Measurements from ENCODE around the gene SLC35F1.

SLC35F1 gene

DNA sequence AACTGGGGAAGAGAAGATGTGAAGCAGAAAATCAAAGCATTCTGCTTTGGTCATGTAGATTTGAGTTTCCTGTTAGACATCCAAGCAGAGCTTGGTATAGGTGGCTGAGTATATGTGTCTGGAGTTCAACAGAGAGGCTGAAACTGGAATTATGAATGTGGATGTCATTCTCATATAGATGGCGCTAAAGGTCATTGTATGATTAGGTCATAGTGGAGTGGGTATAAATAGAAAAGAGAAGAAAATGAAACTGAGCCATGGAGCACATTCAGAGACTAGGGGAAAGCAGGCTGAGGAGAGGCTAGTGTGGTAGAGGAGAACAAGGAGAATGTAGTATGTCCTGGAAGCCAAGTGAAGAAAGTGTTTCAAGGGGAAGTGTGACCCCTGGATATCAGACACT lies 345.4 kb downstream of the SLC35F1 start:
- no peak for DNase-seq

DNA sequence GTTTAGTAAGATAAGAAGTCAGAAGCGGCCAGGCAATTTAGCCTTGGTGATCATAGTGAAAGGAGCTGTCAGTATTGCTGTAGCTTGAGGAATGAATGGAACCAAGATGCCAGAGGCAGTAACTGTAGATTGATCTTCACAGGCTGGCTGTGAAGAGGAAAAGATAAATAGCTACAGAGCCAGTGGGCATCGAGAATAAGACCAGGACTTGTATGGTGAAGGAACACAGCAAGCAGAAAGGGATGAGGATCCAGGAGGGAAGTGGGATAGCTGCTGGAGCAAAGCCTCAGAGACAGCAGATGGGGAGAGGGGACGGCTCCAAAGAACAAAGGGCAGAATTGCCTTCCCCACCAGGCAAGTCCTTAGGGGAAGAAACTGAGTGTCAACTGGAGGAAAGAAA lies 346.7 kb downstream of the SLC35F1 start:
- DNase-seq = no peak

DNA sequence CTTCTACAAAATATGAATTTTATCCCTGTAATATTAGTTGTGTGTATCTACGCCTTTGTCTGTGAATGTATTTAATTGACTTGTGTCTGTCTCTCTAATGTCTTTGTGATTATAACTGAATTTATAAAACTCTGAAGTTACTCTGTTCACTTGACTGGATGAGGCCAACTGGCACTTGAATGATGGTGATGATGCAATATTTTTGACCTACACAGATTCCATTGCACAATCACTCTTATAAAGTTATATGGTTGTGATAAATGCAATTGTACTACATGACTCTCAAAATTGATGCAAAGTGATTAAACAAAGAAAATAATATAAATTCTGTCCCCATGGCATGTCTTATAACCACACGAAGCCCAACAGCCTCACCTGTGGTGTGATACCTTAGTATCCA lies 353.8 kb downstream of the SLC35F1 start:
- DNase-seq = no peak

GRCh38 chr6:118263921-118264486 lies 356.9 kb downstream of the SLC35F1 start:
- DNase-seq = peak in 22 of 56 donors; percentile 1 to 38 (median 7)

- no peak for DNase-seq
Measured at GRCh38 chr6:118269659-118270058, 362.6 kb downstream of the SLC35F1 start.

DNA sequence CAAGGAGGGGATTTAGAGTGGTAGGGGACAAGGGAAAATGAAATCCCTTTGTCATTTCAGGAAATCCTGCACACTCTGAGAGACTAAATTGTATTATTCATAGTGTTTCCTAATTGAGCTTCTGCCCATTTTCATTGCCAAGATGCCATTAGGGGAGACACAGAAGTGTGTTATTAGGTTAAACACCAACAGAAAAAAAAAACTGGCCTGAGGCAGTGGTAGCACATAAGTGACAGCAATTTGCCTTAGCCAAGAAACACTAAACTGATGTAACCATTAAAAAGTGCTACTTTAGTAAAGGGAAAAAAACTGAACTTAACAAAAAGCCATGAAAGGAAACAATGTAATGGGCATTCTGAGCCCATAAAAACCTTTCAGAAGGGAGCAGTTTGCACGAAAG lies 370.6 kb downstream of the SLC35F1 start:
- no peak for DNase-seq

GRCh38 chr6:118280210-118280609 lies 373.1 kb downstream of the SLC35F1 start:
- no peak for DNase-seq

DNA sequence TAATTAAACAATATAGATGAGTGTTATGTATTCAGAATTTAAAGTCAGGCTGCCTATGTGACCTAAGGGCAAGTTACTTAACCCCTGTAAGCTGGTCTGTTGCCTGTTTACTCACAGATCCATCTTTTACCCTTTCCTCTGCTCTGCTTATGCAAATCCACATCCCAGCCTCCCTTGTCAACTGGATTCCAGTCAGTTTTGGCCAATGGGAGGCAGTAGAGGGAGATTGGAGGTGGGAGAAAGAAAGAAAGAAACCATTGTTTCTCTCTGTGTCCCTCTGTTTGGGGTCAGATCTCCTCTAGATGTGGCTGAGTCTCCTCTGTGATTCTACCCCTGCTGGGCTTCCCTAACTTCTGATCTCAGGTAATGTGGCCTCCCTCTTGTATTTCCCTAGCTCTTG lies 374.2 kb downstream of the SLC35F1 start:
- no peak for DNase-seq

DNA sequence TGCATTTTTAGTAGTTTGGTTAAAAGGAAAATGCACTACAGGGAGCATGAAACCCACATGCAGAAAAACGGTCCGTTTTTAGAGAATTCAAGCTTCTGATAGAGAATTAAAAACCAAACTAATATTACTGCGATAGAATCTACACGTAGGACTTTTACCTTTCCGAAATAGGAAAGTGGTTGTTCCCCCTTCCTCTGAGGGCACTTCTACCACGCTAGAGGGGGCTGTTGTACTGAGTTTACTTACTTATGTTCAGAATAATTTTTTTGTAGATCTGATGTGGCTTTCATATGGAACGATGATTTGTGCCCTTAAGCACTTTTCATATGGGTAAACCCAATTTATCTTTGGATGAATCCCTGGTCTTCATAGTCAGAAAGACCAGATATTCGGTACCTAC lies 376.7 kb downstream of the SLC35F1 start:
- peak in 8 of 56 donors; percentile 4 to 41 (median 13) for DNase-seq

DNA sequence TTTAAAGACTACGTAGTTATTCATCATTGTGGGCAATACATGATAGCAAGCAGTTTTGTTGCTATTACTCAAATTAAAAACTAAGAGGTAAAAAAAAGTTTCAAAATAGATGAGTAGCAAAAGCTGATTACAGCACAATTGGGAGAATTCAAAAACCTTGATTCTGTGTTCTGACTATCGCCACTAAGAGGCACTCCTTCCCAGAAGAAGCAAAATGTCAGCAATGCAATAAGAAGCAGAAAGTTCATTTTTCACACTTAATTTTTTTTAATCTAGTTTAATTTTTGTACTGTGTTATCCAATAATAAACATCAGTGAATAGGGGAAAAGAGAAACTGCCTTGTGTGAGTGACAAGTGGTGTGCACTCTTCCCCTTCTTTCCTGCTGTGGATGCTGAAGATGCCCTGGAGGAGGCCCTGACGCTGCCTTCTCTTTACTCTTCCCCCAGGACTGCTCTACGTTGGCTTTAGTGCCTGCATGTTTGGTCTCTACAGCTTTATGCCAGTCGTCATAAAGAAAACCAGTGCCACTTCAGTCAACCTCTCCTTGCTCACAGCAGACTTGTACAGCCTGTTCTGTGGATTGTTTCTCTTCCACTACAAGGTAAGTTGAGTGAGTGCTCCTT lies 377.8 kb downstream of the SLC35F1 start:
- peak in 1 of 56 donors; percentile 0 for DNase-seq

DNA sequence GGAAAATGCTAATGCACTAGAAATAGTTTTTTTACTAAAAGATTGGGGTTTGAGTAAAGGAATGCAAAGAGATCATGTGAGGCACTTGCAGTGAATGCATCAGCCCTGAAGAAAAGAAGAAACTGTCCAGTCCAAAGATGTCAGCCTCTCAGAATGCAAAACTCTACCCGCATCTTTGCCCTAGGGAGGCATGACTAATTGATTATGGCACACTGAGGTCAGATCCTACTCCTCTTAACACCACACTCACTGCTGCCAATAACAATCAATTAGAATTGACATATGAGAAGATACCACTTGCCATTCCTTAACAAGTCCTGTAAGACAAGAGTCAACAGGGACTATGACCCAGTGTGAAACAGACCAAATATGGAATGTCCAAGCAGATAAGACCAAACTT lies 378.7 kb downstream of the SLC35F1 start:
- no peak for DNase-seq

- peak in 5 of 56 donors; percentile 6 to 58 (median 13) for DNase-seq
Measured at GRCh38 chr6:118288355-118289124, 381.5 kb downstream of the SLC35F1 start.

- no peak for DNase-seq
Measured at GRCh38 chr6:118292558-118292957, 385.5 kb downstream of the SLC35F1 start.

GRCh38 chr6:118294906-118295305 lies 387.8 kb downstream of the SLC35F1 start:
- DNase-seq = no peak

DNA sequence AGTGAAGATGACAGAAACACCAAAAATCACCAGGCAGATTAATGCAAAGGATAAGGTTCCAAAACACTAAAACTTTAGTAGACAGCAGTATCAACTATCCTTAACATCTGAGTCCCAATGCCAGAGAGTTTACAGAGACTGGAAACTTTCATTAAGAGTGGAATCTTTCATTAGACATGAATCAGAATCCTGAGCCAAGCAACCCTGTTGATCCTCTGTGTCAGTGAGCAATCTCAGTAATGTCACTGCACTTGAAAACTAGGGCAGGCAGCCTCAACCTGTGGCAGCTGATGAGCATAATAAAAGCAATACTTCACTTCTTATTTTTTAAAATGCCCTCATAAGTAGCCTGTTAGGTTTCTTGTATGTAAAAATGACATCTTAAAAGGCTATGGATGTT lies 388.3 kb downstream of the SLC35F1 start:
- peak in 1 of 56 donors; percentile 23 for DNase-seq

- no peak for DNase-seq
Measured at GRCh38 chr6:118296129-118296901, 389.3 kb downstream of the SLC35F1 start.

GRCh38 chr6:118297821-118298220 lies 390.8 kb downstream of the SLC35F1 start:
- no peak for DNase-seq

- DNase-seq = no peak
Measured at GRCh38 chr6:118298476-118299427, 391.7 kb downstream of the SLC35F1 start.

DNA sequence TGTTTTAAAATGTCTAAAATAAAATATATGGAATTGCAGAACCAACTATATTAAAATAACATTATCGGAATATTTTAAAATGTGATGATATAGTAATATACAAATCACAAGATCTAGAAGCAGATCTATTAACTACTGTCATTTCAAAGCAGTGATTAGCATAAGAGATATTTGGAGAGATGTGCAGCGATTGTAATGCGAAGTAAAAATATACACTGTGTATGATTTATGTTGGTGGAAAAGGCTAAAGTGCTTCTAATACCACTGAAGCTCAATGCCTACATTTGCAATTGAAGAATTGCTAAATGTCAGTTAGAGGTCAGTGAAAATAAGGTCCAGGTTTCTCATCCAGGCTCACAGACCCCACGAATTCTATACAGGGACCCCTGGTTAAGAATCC lies 392.4 kb downstream of the SLC35F1 start:
- DNase-seq = no peak

- DNase-seq = no peak
Measured at GRCh38 chr6:118304321-118304720, 397.3 kb downstream of the SLC35F1 start.

DNA sequence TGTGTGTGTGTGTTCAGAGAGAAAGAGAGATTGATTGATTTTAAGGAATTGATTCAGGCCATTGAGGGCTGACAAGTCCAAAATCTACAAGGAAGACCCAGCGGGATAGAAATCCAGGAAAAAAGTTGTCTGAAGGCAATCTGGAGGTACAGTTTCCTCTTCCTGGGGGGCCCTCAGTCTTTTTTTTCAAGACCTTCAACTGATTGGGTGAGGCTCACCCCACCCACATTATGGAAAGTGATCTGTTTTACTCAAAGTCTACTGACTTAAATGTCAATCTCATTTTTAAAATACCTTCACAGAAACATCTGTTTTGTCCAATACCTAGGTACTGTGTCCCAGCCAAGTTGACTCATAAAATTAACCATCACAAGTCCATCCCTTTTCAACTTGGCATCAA lies 398.0 kb downstream of the SLC35F1 start:
- no peak for DNase-seq
